Measurements from ENCODE around the gene TGFBR3L.

DNA sequence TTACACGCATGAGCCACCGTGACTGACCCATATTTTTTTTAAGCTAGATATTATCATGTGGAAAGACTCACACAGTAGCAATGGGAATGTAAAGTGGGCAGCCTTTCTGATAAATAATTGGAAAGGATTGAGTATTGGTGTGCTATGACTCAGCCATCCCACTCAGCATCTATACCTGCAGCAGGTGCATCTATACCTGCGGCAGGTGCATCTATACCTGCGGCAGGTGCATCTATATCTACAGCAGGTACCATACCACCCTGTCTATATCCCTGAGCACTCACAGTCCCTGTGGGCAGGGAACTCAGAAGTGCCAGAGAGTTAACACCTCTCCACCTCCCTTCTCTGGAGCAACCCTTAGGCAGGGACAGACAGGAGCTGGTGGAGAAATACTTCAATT is 31.5 kb upstream of the TGFBR3L start:
- TF ChIP-seq, protein P1, sequence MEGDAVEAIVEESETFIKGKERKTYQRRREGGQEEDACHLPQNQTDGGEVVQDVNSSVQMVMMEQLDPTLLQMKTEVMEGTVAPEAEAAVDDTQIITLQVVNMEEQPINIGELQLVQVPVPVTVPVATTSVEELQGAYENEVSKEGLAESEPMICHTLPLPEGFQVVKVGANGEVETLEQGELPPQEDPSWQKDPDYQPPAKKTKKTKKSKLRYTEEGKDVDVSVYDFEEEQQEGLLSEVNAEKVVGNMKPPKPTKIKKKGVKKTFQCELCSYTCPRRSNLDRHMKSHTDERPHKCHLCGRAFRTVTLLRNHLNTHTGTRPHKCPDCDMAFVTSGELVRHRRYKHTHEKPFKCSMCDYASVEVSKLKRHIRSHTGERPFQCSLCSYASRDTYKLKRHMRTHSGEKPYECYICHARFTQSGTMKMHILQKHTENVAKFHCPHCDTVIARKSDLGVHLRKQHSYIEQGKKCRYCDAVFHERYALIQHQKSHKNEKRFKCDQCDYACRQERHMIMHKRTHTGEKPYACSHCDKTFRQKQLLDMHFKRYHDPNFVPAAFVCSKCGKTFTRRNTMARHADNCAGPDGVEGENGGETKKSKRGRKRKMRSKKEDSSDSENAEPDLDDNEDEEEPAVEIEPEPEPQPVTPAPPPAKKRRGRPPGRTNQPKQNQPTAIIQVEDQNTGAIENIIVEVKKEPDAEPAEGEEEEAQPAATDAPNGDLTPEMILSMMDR (IDR thresholded peaks at IDR 0.05): no peak
- TF ChIP-seq ZFX (IDR thresholded peaks at IDR 0.05; ENCODE audit: borderline replicate concordance): no peak

Data from 22Rv1 (cell line).